HepG2 (cell line): Measurements from ENCODE around the gene LRRC72. TPM values are rescaled to one million over a fixed set of nuclear protein-coding genes. Genes with fewer than 3 reads are reported as not detected.

Experiments
- BCL6 ChIP-seq: IDR thresholded peaks from 2 replicates; pipeline ENCODE4 v1.6.1; 2016; ENCODE audit warnings: missing genetic modification reagents, missing compliant biosample characterization
- BORCS8-MEF2B ChIP-seq: sonication (generic); formaldehyde crosslinking; IDR thresholded peaks from 2 replicates; pipeline ENCODE4 v1.8.0; 2022; ENCODE audit warnings: mild to moderate bottlenecking, missing genetic modification reagents
- CBFB ChIP-seq: sonication (generic); formaldehyde crosslinking; IDR thresholded peaks from 2 replicates; pipeline ENCODE4 v1.4.0; 2020; ENCODE audit warnings: missing genetic modification reagents
- EHMT2 ChIP-seq: fragments of 200-600 bp; sonication (generic); IDR thresholded peaks from 2 replicates; pipeline ENCODE4 v1.7.0; 2017; ENCODE audit warnings: antibody characterized with exemption, low read depth, low read length, borderline replicate concordance
- HMG20A ChIP-seq: IDR thresholded peaks from 2 replicates; pipeline ENCODE4 v1.6.1; 2016; ENCODE audit warnings: borderline replicate concordance
- KDM6A ChIP-seq: IDR thresholded peaks from 2 replicates; pipeline ENCODE4 v1.6.1; 2016; ENCODE audit warnings: low read depth
- MAF1 ChIP-seq: sonication (generic); formaldehyde crosslinking; IDR thresholded peaks from 2 replicates; pipeline ENCODE4 v1.5.0; 2020; ENCODE audit warnings: missing genetic modification reagents, borderline replicate concordance
- NFATC3 ChIP-seq: sonication (generic); formaldehyde crosslinking; IDR thresholded peaks from 2 replicates; pipeline ENCODE4 v1.5.1; 2020; ENCODE audit warnings: mild to moderate bottlenecking, missing genetic modification reagents
- NFE2L2 ChIP-seq: fragments of 150-350 bp; IDR thresholded peaks from 2 replicates; pipeline ENCODE4 v1.6.1; 2014; ENCODE audit warnings: low read length
- NR2F6 ChIP-seq, 2 experiments: IDR thresholded peaks; 2 replicates each; pipeline ENCODE4 v1.6.1; 2016; ENCODE audit warnings: antibody characterized with exemption in 1 of 2, mild to moderate bottlenecking in 1 of 2
- PCBP1 ChIP-seq: fragments of 200-400 bp; formaldehyde crosslinking; IDR thresholded peaks from 2 replicates; pipeline ENCODE4 v1.6.1; 2017; ENCODE audit warnings: mild to moderate bottlenecking, low read depth, low read length, borderline replicate concordance
- PHF21A ChIP-seq: sonication (generic); formaldehyde crosslinking; IDR thresholded peaks from 2 replicates; pipeline ENCODE4 v1.5.0; 2020; ENCODE audit warnings: mild to moderate bottlenecking, missing genetic modification reagents
- RARA ChIP-seq: IDR thresholded peaks from 2 replicates; pipeline ENCODE4 v1.6.1; 2016; ENCODE audit warnings: missing genetic modification reagents, missing compliant biosample characterization
- SOX5 ChIP-seq: IDR thresholded peaks from 2 replicates; pipeline ENCODE4 v1.6.1; 2016; ENCODE audit warnings: borderline replicate concordance
- SP140L ChIP-seq: sonication (generic); formaldehyde crosslinking; IDR thresholded peaks from 2 replicates; pipeline ENCODE4 v1.4.0; 2020; ENCODE audit warnings: missing genetic modification reagents, borderline replicate concordance
- TARDBP ChIP-seq: sonication (generic); formaldehyde crosslinking; IDR thresholded peaks from 2 replicates; pipeline ENCODE4 v1.8.0; 2022; ENCODE audit warnings: mild to moderate bottlenecking, missing genetic modification reagents
- TSC22D2 ChIP-seq: sonication (generic); formaldehyde crosslinking; IDR thresholded peaks from 2 replicates; pipeline ENCODE4 v1.5.1; 2020; ENCODE audit warnings: missing genetic modification reagents, mild to moderate bottlenecking, borderline replicate concordance
- ZBTB20 ChIP-seq: sonication (generic); formaldehyde crosslinking; IDR thresholded peaks from 2 replicates; pipeline ENCODE4 v1.8.1; 2023; ENCODE audit warnings: missing genetic modification reagents, low read depth, mild to moderate bottlenecking, borderline replicate concordance
- ZBTB7A ChIP-seq: sonication (generic); formaldehyde crosslinking; IDR thresholded peaks from 2 replicates; pipeline ENCODE4 v1.8.0; 2022; ENCODE audit warnings: mild to moderate bottlenecking, missing genetic modification reagents
- ZNF550 ChIP-seq: sonication (generic); formaldehyde crosslinking; IDR thresholded peaks from 2 replicates; pipeline ENCODE4 v1.4.0; 2020; ENCODE audit warnings: mild to moderate bottlenecking, missing genetic modification reagents, borderline replicate concordance
- ZNF644 ChIP-seq: IDR thresholded peaks from 2 replicates; pipeline ENCODE4 v1.6.1; 2016; ENCODE audit warnings: low read depth
- polyA plus RNA-seq, 8 experiments: library from polyadenylated mRNA; depleted of rRNA in 3 of 8; stranded (reverse) in 7 of 8; unstranded in 1 of 8; fragments of >200 nt; fragmentation: Illumina TruSeq in 4 of 8; extraction: Trizol in 4 of 8; gene quantifications; 2 replicates each; pipeline versions ENCODE4 v1.2.1 to v1.2.3, GENCODE V29; 2011 to 2016; ENCODE audit warnings: low read depth in 4 of 8, missing spikeins in 1 of 8, mixed read lengths in 1 of 8; ENCODE audit not compliant: insufficient read depth in 1 of 8
- total RNA-seq, 5 experiments: library from RNA; depleted of rRNA; stranded (reverse); fragments of >200 nt; fragmentation: Illumina TruSeq; extraction: Trizol; gene quantifications; 2 replicates each; pipeline ENCODE4 v1.2.3, GENCODE V29; 2016; ENCODE audit warnings: low read depth in 1 of 5
- TF ChIP-seq, protein P1 (sequence below): sonication (generic); formaldehyde crosslinking; conservative IDR thresholded peaks from 2 replicates; pipeline ENCODE4 v1.8.0; 2022; ENCODE audit warnings: low read depth, missing genetic modification reagents
- TF ChIP-seq, protein P2 (sequence below): sonication (generic); formaldehyde crosslinking; IDR thresholded peaks from 2 replicates; pipeline ENCODE4 v1.9.0; 2021; ENCODE audit warnings: missing genetic modification reagents, borderline replicate concordance
- TF ChIP-seq, protein P3 (sequence below): fragments of 450-650 bp; IDR thresholded peaks from 2 replicates; pipeline ENCODE4 v1.6.1; 2017; ENCODE audit warnings: mild to moderate bottlenecking

LRRC72 gene
- total and polyA plus RNA-seq, 2 of the 13 experiments (the other 11 are each of a cell fraction or from before 2014, with no cell fraction given): not detected

DNA sequence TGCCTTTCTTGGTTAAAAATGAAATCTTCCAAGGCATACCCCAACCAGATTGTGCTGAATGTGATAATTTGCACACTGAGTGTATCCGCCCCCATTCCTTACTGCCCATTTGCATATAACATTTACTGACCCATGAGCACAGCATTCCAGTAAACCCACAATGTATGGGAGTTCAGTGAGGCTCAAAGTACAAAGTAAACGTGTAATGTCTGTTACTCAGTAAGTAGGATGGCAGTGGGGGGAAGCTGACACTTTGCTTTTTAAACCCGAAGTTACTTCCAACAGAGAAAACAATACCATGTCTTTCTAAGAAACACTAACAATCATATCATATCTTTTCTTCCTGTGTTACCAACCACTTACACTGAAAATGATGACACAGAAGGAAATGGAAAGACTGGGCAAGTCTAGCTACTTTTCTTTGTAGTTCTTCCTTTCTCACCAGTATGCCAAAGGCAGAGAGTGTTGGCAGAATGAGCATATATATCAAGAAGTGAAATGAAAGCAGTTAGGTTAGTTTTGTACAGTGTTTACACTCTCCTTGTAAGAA is 34.0 kb upstream of the LRRC72 start (continued):
- TF ChIP-seq EHMT2: peak; percentile 84; the same call in 1 of the 2 replicates
- TF ChIP-seq NR2F6 (IDR thresholded peaks at IDR 0.05): no peak
- TF ChIP-seq NR2F6 (CRISPR knock-in tag; IDR thresholded peaks at IDR 0.05): peak; percentile 45; the same call in 1 of the 2 replicates
- no peak for TF ChIP-seq ZBTB7A (CRISPR knock-in tag)
- no peak for TF ChIP-seq TSC22D2 (CRISPR knock-in tag)
- TF ChIP-seq BCL6 (CRISPR knock-in tag): peak; percentile 96
- TF ChIP-seq, protein P1, sequence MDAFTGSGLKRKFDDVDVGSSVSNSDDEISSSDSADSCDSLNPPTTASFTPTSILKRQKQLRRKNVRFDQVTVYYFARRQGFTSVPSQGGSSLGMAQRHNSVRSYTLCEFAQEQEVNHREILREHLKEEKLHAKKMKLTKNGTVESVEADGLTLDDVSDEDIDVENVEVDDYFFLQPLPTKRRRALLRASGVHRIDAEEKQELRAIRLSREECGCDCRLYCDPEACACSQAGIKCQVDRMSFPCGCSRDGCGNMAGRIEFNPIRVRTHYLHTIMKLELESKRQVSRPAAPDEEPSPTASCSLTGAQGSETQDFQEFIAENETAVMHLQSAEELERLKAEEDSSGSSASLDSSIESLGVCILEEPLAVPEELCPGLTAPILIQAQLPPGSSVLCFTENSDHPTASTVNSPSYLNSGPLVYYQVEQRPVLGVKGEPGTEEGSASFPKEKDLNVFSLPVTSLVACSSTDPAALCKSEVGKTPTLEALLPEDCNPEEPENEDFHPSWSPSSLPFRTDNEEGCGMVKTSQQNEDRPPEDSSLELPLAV (CRISPR knock-in tag): no peak
- TF ChIP-seq, protein P2, sequence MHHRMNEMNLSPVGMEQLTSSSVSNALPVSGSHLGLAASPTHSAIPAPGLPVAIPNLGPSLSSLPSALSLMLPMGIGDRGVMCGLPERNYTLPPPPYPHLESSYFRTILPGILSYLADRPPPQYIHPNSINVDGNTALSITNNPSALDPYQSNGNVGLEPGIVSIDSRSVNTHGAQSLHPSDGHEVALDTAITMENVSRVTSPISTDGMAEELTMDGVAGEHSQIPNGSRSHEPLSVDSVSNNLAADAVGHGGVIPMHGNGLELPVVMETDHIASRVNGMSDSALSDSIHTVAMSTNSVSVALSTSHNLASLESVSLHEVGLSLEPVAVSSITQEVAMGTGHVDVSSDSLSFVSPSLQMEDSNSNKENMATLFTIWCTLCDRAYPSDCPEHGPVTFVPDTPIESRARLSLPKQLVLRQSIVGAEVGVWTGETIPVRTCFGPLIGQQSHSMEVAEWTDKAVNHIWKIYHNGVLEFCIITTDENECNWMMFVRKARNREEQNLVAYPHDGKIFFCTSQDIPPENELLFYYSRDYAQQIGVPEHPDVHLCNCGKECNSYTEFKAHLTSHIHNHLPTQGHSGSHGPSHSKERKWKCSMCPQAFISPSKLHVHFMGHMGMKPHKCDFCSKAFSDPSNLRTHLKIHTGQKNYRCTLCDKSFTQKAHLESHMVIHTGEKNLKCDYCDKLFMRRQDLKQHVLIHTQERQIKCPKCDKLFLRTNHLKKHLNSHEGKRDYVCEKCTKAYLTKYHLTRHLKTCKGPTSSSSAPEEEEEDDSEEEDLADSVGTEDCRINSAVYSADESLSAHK (CRISPR knock-in tag): no peak
- peak; percentile 49; the same call in 1 of the 2 replicates for TF ChIP-seq TARDBP (CRISPR knock-in tag)
- TF ChIP-seq NFE2L2: no peak
- TF ChIP-seq CBFB (CRISPR knock-in tag): 0 out of 2 replicates have a peak, but pooled peaks have one; percentile 21
- TF ChIP-seq KDM6A (CRISPR knock-in tag): peak; percentile 86
- no peak for TF ChIP-seq NFATC3
- no peak for TF ChIP-seq PHF21A (CRISPR knock-in tag)
- peak; percentile 77 for TF ChIP-seq SOX5 (CRISPR knock-in tag)
- TF ChIP-seq SP140L (CRISPR knock-in tag): no peak
- TF ChIP-seq RARA (CRISPR knock-in tag): peak; percentile 63
- no peak for TF ChIP-seq ZNF550 (CRISPR knock-in tag)
- no peak for TF ChIP-seq BORCS8-MEF2B (CRISPR knock-in tag)
- peak; percentile 73 for TF ChIP-seq ZNF644 (CRISPR knock-in tag)
- peak; percentile 71; the same call in 1 of the 2 replicates for TF ChIP-seq HMG20A
- no peak for TF ChIP-seq MAF1 (CRISPR knock-in tag)
- TF ChIP-seq, protein P3, sequence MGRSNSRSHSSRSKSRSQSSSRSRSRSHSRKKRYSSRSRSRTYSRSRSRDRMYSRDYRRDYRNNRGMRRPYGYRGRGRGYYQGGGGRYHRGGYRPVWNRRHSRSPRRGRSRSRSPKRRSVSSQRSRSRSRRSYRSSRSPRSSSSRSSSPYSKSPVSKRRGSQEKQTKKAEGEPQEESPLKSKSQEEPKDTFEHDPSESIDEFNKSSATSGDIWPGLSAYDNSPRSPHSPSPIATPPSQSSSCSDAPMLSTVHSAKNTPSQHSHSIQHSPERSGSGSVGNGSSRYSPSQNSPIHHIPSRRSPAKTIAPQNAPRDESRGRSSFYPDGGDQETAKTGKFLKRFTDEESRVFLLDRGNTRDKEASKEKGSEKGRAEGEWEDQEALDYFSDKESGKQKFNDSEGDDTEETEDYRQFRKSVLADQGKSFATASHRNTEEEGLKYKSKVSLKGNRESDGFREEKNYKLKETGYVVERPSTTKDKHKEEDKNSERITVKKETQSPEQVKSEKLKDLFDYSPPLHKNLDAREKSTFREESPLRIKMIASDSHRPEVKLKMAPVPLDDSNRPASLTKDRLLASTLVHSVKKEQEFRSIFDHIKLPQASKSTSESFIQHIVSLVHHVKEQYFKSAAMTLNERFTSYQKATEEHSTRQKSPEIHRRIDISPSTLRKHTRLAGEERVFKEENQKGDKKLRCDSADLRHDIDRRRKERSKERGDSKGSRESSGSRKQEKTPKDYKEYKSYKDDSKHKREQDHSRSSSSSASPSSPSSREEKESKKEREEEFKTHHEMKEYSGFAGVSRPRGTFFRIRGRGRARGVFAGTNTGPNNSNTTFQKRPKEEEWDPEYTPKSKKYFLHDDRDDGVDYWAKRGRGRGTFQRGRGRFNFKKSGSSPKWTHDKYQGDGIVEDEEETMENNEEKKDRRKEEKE: no peak
- TF ChIP-seq ZBTB20 (CRISPR knock-in tag): peak; percentile 96; the same call in 1 of the 2 replicates
- no peak for TF ChIP-seq PCBP1
